K562 (cell line): ENCODE measurements around the gene NIPAL4. TPM values are rescaled to one million over a fixed set of nuclear protein-coding genes. Genes with fewer than 3 reads are reported as not detected.
A peak's percentile ranks its signal among the peaks of the same experiment; 100 is the strongest.

Experiments used
- ATAC-seq: fragments of 200-7000 bp; cut with Tn5 transposase; 3 replicates; pipeline ENCODE4 v1.9.1; 2020; ENCODE audit warnings: moderate library complexity
- BruUV-seq: library from RNA; stranded (reverse); fragments of 400-500 nt; replicated peaks from 2 replicates; lab custom pipeline; 2021; lab: Mats Ljungman, UMichigan
- CTCF ChIA-PET: fragments of 300-600 bp; formaldehyde crosslinking; extraction: SDS; loops from one replicate; lab custom pipeline; 2021; ENCODE audit warnings: low intra/inter-chr PET ratio; lab: Yijun Ruan, JAX
- POLR2A ChIA-PET: fragments of 300-600, 350-650 bp; sonication (Branson Sonifier 250); formaldehyde crosslinking; extraction: SDS; loops from one replicate; lab custom pipeline; 2021; ENCODE audit warnings: antibody characterized with exemption, inconsistent platforms; lab: Yijun Ruan, JAX
- DNase-seq, 4 experiments: peaks; one replicate each; pipeline versions ENCODE4 v3.0.0 to v3.0.0-alpha.2; 2011 to 2018; ENCODE audit warnings: low spot score in 3 of 4, mixed read lengths in 3 of 4; ENCODE audit errors: extremely low read depth in 1 of 4
- FAIRE-seq: peaks from 2 replicates; lab custom pipeline; 2011; peaks lifted over from hg19 to GRCh38; lab: Jason Lieb, UNC
- H2AFZ ChIP-seq: 2 replicates; pipeline ENCODE4 v1.6.0; 2011; ENCODE audit warnings: low read depth, low read length, control low read depth, inconsistent platforms
- H3K27ac ChIP-seq: fragments of 200-600 bp; 3 replicates; pipeline ENCODE4 v1.8.0; 2011; ENCODE audit warnings: low read depth, mild to moderate bottlenecking, control low read depth, inconsistent platforms, low read length, moderate library complexity, mixed read lengths; ENCODE audit errors: extremely low read depth
- H3K27me3 ChIP-seq, 2 experiments: fragments of 300-600 bp in 1 of 2; 2 replicates in 1 of 2; 3 replicates in 1 of 2; pipeline versions ENCODE4 v1.6.0 to v1.8.0; 2011; ENCODE audit warnings: inconsistent platforms in 2 of 2, low read length in 2 of 2, mild to moderate bottlenecking in 1 of 2, mixed read lengths in 1 of 2, moderate library complexity in 1 of 2; ENCODE audit not compliant: control insufficient read depth in 2 of 2, insufficient read depth in 2 of 2
- H3K36me3 ChIP-seq: fragments of 300-600 bp; 3 replicates; pipeline ENCODE4 v1.8.0; 2011; ENCODE audit warnings: mild to moderate bottlenecking, low read length, inconsistent platforms; ENCODE audit not compliant: control insufficient read depth, insufficient read depth
- H3K4me1 ChIP-seq, 2 experiments: fragments of 200-600 bp in 1 of 2; replicated peaks in 1 of 2; 2 replicates in 1 of 2; 3 replicates in 1 of 2; pipeline versions ENCODE4 v1.5.1 to v1.8.0; 2011; ENCODE audit warnings: inconsistent platforms in 2 of 2, low read length in 2 of 2, mild to moderate bottlenecking in 1 of 2, mixed read lengths in 1 of 2, moderate library complexity in 1 of 2; ENCODE audit not compliant: control insufficient read depth in 2 of 2, insufficient read depth in 2 of 2
- H3K4me2 ChIP-seq: 2 replicates; pipeline ENCODE4 v1.6.1; 2011; ENCODE audit warnings: low read length, control low read depth, inconsistent platforms, mixed read lengths; ENCODE audit not compliant: insufficient read depth
- H3K4me3 ChIP-seq: fragments of 200-600 bp; sonication (generic), shearing (Covaris generic); 2 replicates; pipeline ENCODE4 v1.5.1; 2016; ENCODE audit warnings: control low read depth, inconsistent platforms
- H3K79me2 ChIP-seq: fragments of 200-600 bp; 3 replicates; pipeline ENCODE4 v1.8.0; 2011; ENCODE audit warnings: low read length, inconsistent platforms; ENCODE audit not compliant: control insufficient read depth, insufficient read depth
- H3K9ac ChIP-seq, 2 experiments: 2 replicates each; pipeline versions ENCODE4 v1.6.0 to v1.6.1; 2011; ENCODE audit warnings: low read depth in 2 of 2, low read length in 2 of 2, control low read depth in 1 of 2, inconsistent platforms in 1 of 2, mild to moderate bottlenecking in 1 of 2, mixed read lengths in 1 of 2; ENCODE audit not compliant: insufficient read depth in 1 of 2
- H3K9me1 ChIP-seq: one replicate; pipeline ENCODE4 v1.6.0; 2011; ENCODE audit warnings: inconsistent platforms, mild to moderate bottlenecking, low read length, moderate library complexity; ENCODE audit not compliant: control insufficient read depth, insufficient read depth
- H3K9me3 ChIP-seq: replicated peaks from 2 replicates; pipeline ENCODE4 v1.5.1; 2011; ENCODE audit warnings: low read depth, low read length, inconsistent platforms; ENCODE audit not compliant: control insufficient read depth, insufficient read depth
- H4K20me1 ChIP-seq: replicated peaks from 2 replicates; pipeline ENCODE4 v1.6.1; 2011; ENCODE audit warnings: low read length, inconsistent platforms, mixed read lengths; ENCODE audit not compliant: control insufficient read depth, insufficient read depth
- DPF2 ChIP-seq: fragments of 450-650 bp; IDR thresholded peaks from 2 replicates; pipeline ENCODE4 v1.6.1; 2016
- EGR1 ChIP-seq: fragments of 450-650 bp; conservative IDR thresholded peaks from 2 replicates; pipeline ENCODE4 v1.6.1; 2017; ENCODE audit warnings: mild to moderate bottlenecking
- GMEB1 ChIP-seq: fragments of 250-450 bp; sonication (Bioruptor Pico); IDR thresholded peaks from 2 replicates; pipeline ENCODE4 v1.4.0; 2020; ENCODE audit warnings: mild to moderate bottlenecking
- PKNOX1 ChIP-seq: fragments of 450-650 bp; IDR thresholded peaks from 2 replicates; pipeline ENCODE4 v1.6.1; 2016
- PRDM10 ChIP-seq: fragments of 450-650 bp; IDR thresholded peaks from 2 replicates; pipeline ENCODE4 v1.6.1; 2018; ENCODE audit not compliant: partially characterized antibody
- ZBTB11 ChIP-seq, 3 experiments: fragments of 200-800 bp in 1 of 3; fragments of 250-450 bp in 1 of 3; fragments of 450-650 bp in 1 of 3; sonication (Bioruptor Pico) in 1 of 3; sonication (Bioruptor generic) in 1 of 3; formaldehyde crosslinking in 1 of 3; IDR thresholded peaks; 2 replicates each; pipeline versions ENCODE4 v1.6.1 to v1.8.0; 2016 to 2022; ENCODE audit warnings: mild to moderate bottlenecking in 2 of 3, missing genetic modification characterization in 2 of 3, missing compliant biosample characterization in 1 of 3, moderate library complexity in 1 of 3
- WGBS: fragments of 100-300 bp; shearing (Covaris generic); methylation state at CpG from one replicate; pipeline ENCODE4 v1.1.6; 2016; ENCODE audit warnings: low coverage, mixed read lengths; ENCODE audit not compliant: insufficient coverage; ENCODE audit errors: missing lambda C conversion rate; 5-methylcytosine and 5-hydroxymethylcytosine counted together
- in situ Hi-C: fragments of 300-500 bp; cut with MboI; formaldehyde crosslinking; loops from 4 replicates; pipeline ENCODE4 v1.15.0; 2018; ENCODE audit warnings: inconsistent platforms, mixed read lengths
- intact Hi-C: fragments of 100-400 bp; cut with micrococcal nuclease; formaldehyde crosslinking; loops from 2 replicates; pipeline ENCODE4 v1.14.2; 2022
- polyA plus RNA-seq, 8 experiments: library from polyadenylated mRNA; depleted of rRNA in 4 of 8; stranded (reverse) in 5 of 8; unstranded in 3 of 8; fragments of >200 nt; fragmentation: Nextera tagmentation in 2 of 8; fragmentation: Illumina TruSeq in 1 of 8; extraction: Ambion mirVana in 2 of 8; extraction: Trizol in 1 of 8; gene quantifications; 2 replicates each; pipeline versions ENCODE4 v1.2.1 to v1.2.3, GENCODE V29; 2011 to 2014; ENCODE audit warnings: inconsistent platforms in 1 of 8, missing spikeins in 1 of 8
- total RNA-seq, 7 experiments: library from RNA; depleted of rRNA in 6 of 7; stranded (reverse); fragments of >200 nt in 6 of 7; fragmentation: Illumina TruSeq in 2 of 7; extraction: Trizol in 2 of 7; gene quantifications; 2 replicates each; pipeline versions ENCODE4 v1.2.1 to v1.2.3, GENCODE V29; 2011 to 2021; ENCODE audit warnings: low replicate concordance in 1 of 7

Gene NIPAL4
- total and polyA plus RNA-seq, 9 of the 15 experiments (the other 6 are each of a cell fraction or from before 2014, with no cell fraction given) = not detected

- CTCF ChIA-PET = no interaction called here
- H3K4me3 ChIP-seq = no peak overlapping the region
Measured at GRCh38 chr5:157455057-157455456, 5.0 kb upstream of the NIPAL4 start.

More at GRCh38 chr5:157455057-157455456, 5.0 kb upstream of the NIPAL4 start:
- POLR2A ChIA-PET = no interaction called here
- no peak for DNase-seq
- in situ Hi-C loops = no loop called here
- 2% methylated on average over 7 of the region's 7 CpGs for WGBS
- Histone ChIP-seq H3K36me3 (no peaks in the 10 kb centered on the region), H2AFZ (no peak overlapping the region), H3K27me3 (peaks cover 23 to 40% of the 10 kb centered on the region in 2 experiments), H3K4me1 (peaks cover 0 to 4% of the 10 kb centered on the region in 2 experiments; a peak in 1 of 5 replicates), H3K27ac (no peak overlapping the region), H3K9ac (no peak overlapping the region), H3K79me2 (no peaks in the 10 kb centered on the region), H3K9me3 (no peaks in the 10 kb centered on the region), H3K4me2 (no peak overlapping the region), H3K9me1 (no peaks in the 10 kb centered on the region), H4K20me1 (no peaks in the 10 kb centered on the region)
- intact Hi-C loops = no loop called here
- no peak for FAIRE-seq
- no TSS peak for BruUV-seq
- no peak for TF ChIP-seq PRDM10
- 0 out of 2 replicates have a peak, but pooled peaks have one; percentile 22 for TF ChIP-seq PKNOX1
- TF ChIP-seq EGR1 = no peak
- TF ChIP-seq DPF2 = no peak
- no peak for TF ChIP-seq GMEB1 (CRISPR knock-in tag)
- no peak for TF ChIP-seq ZBTB11 (CRISPR knock-in tag; IDR thresholded peaks at IDR 0.05)
- no peak for ATAC-seq
